Heart left ventricle (tissue), 16 donors: ENCODE results near the gene ZNF791. TPM values are rescaled to one million over a fixed set of nuclear protein-coding genes. Genes with fewer than 3 reads are reported as not detected.
"Not testable (repeated sequence)": the region's sequence is repeated elsewhere in the genome, so short reads cannot be mapped to it uniquely, and the experiment has no call there.

Experiments used
- ATAC-seq, 4 donors: fragments of 200-7000 bp; cut with Tn5 transposase; one replicate each; pipeline ENCODE4 v1.9.1; 2020 to 2022; ENCODE audit warnings: moderate library complexity in 4 of 4, mild to moderate bottlenecking in 3 of 4, moderate number of reproducible peaks in 1 of 4
- DNase-seq, 5 donors: peaks; one replicate each; pipeline ENCODE4 v3.0.0-alpha.2; 2020
- H3K27ac ChIP-seq, 12 donors: fragments of 200-600 bp; sonication (generic) in 4 of 12; one replicate each; pipeline versions ENCODE4 v1.5.0 to v1.8.0; 2016 to 2022; ENCODE audit warnings: mild to moderate bottlenecking in 2 of 12
- H3K27me3 ChIP-seq, 9 donors: fragments of 200-600 bp; sonication (generic) in 2 of 9; one replicate each; pipeline versions ENCODE4 v1.5.1 to v1.8.0; 2016 to 2022; ENCODE audit warnings: mild to moderate bottlenecking in 3 of 9
- H3K36me3 ChIP-seq, 9 donors: fragments of 200-600 bp; sonication (generic) in 2 of 9; one replicate each; pipeline versions ENCODE4 v1.5.0 to v1.8.0; 2018 to 2022; ENCODE audit warnings: mild to moderate bottlenecking in 2 of 9
- H3K4me1 ChIP-seq, 12 donors: fragments of 200-600 bp; sonication (generic) in 4 of 12; one replicate each; pipeline versions ENCODE4 v1.5.0 to v1.8.0; 2016 to 2022; ENCODE audit warnings: mild to moderate bottlenecking in 3 of 12
- H3K4me3 ChIP-seq, 12 donors: fragments of 200-600 bp; sonication (generic) in 4 of 12; one replicate each; pipeline versions ENCODE4 v1.5.0 to v1.8.0; 2017 to 2022; ENCODE audit warnings: mild to moderate bottlenecking in 9 of 12, moderate library complexity in 4 of 12
- H3K9me3 ChIP-seq, 12 donors: fragments of 200-600 bp; sonication (generic) in 4 of 12; one replicate each; pipeline versions ENCODE4 v1.5.0 to v1.8.0; 2016 to 2022; ENCODE audit warnings: mild to moderate bottlenecking in 1 of 12
- POLR2A ChIP-seq, 2 donors: fragments of 450-650 bp; IDR thresholded peaks; one replicate each; pipeline ENCODE4 v1.6.1; 2017; ENCODE audit warnings: antibody characterized with exemption in 2 of 2, mild to moderate bottlenecking in 2 of 2, moderate library complexity in 2 of 2
- WGBS, 4 donors: extraction: QIAGEN DNeasy Blood & Tissue Kit in 2 of 4; methylation state at CpG; one replicate each; pipeline versions ENCODE4 v1.1.5 to v1.1.7; 2013 to 2018; 5-methylcytosine and 5-hydroxymethylcytosine counted together
- intact Hi-C, 10 donors: fragments of 100-400 bp; cut with DNase I; formaldehyde crosslinking; loops; one replicate each; pipeline versions ENCODE4 v1.11.1 to v1.14.2; 2022
- polyA plus RNA-seq, 2 donors: library from polyadenylated mRNA; stranded (reverse); fragments of 200-250 nt; gene quantifications; one replicate each; pipeline ENCODE4 v1.2.3, GENCODE V29; 2013
- total RNA-seq, 9 donors: library from RNA; depleted of rRNA in 2 of 9; stranded (reverse); fragments of >200 nt in 2 of 9; fragmentation: NEBNext Ultra II Directional in 3 of 9; extraction: Animal tissue kit (Norgen Biotek cat#: 25700) in 3 of 9; gene quantifications; one replicate each; pipeline versions ENCODE4 v1.1.0 to v1.2.4, GENCODE V29; 2016 to 2023
- TF ChIP-seq, protein P1 (sequence below), 12 donors: fragments of 200-600 bp; sonication (generic) in 4 of 12; IDR thresholded peaks; one replicate each; pipeline versions ENCODE4 v1.5.0 to v1.8.0; 2018 to 2022; ENCODE audit warnings: antibody characterized with exemption in 12 of 12, mild to moderate bottlenecking in 5 of 12
- donor health status: ischemic (EF 13 %, LVEDD 7.1; RV severe dilation, severe dysfunction).
- donor health status: healthy with polysubstance abuse.
- donor health status: DM: no; HTN: yes; CAD: no.
- donor health status: DM: no; HTN: no; CAD: no.
- donor health status: ischemic (EF 25% LVEDD 6.9; RV normal size, moderate dysfunction).
- donor health status: ischemic (EF 25% LVEDD 5.7; RV mildly dilated, moderate dysfunction).
- donor health status: healthy.
- donor health status: DM: yes; HTN: yes; CAD: no.
- donor health status: ischemic (EF 35%, LVEDD 5.7; RV mildly dilated, moderate dysfunction).
- donor health status: nonischemic (EF 11% LVEDD 7.7; RV severe dilation, severe dysfunction).
- donor health status: DM: yes; HTN: yes; CAD: no.
- donor health status: PGD.
- donor health status: ischemic (EF 29% LVEDD 5.4; RV normal size, mild dysfunction).
- donor health status: nonischemic (EF 23%, LVEDD 6.1; RV moderate dilation, normal function).

The ZNF791 gene
- total and polyA plus RNA-seq, 11 donors: 6.1 to 22.6 (median 12.2) TPM

DNA sequence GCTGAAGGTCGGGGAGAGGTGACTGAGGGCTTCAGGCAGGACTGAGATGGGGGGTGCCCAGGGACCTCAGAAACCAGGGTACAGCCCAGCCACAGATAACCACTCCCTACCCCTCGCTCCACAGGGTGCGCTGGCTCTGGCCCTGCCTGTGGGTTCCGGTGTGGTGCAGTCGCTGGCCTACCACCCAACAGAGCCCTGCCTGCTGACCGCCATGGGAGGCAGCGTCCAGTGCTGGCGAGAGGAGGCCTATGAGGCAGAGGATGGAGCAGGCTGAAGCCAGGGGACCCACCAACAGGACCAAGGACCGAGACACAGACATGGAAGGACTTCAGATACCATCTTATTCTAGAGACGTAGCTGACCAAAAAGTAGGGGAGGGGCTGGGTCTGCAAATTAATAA is 64.7 kb downstream of the ZNF791 start:
- no peak for ATAC-seq
- 87 to 95% (median 92%) methylated on average over 10 of the region's 10 CpGs for WGBS, 4 donors
- Histone ChIP-seq H3K27me3 (no peaks in the 10 kb centered on the region), H3K27ac (no peak overlapping the region), H3K9me3 (no peaks in the 10 kb centered on the region), H3K36me3 (peaks cover 0 to 88% (median 78%) of the 10 kb centered on the region in 9 donors), H3K4me1 (peaks cover 2 to 15% (median 8%) of the 10 kb centered on the region in 12 donors), H3K4me3 (no peak overlapping the region)
- TF ChIP-seq, protein P1, sequence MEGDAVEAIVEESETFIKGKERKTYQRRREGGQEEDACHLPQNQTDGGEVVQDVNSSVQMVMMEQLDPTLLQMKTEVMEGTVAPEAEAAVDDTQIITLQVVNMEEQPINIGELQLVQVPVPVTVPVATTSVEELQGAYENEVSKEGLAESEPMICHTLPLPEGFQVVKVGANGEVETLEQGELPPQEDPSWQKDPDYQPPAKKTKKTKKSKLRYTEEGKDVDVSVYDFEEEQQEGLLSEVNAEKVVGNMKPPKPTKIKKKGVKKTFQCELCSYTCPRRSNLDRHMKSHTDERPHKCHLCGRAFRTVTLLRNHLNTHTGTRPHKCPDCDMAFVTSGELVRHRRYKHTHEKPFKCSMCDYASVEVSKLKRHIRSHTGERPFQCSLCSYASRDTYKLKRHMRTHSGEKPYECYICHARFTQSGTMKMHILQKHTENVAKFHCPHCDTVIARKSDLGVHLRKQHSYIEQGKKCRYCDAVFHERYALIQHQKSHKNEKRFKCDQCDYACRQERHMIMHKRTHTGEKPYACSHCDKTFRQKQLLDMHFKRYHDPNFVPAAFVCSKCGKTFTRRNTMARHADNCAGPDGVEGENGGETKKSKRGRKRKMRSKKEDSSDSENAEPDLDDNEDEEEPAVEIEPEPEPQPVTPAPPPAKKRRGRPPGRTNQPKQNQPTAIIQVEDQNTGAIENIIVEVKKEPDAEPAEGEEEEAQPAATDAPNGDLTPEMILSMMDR (IDR thresholded peaks at IDR 0.05): no peak
- TF ChIP-seq POLR2A (IDR thresholded peaks at IDR 0.05): no peak
- intact Hi-C loops: loop anchor here in 4 of 10 donors (5.0 to 10.0 kb wide), 3 partner anchors 113 to 172 kb away; no protein-coding TSS in a partner anchor
- no peak for DNase-seq

GRCh38 chr19:12675940-12676339 is 65.2 kb downstream of the ZNF791 start:
- 77 to 92% (median 91%) methylated on average over 9 to 15 of the region's 15 CpGs for WGBS, 4 donors
- Histone ChIP-seq H3K4me3 (no peak overlapping the region), H3K27ac (no peak overlapping the region), H3K4me1 (peaks cover 0 to 16% (median 7%) of the 10 kb centered on the region in 12 donors), H3K9me3 (no peaks in the 10 kb centered on the region), H3K36me3 (peaks cover 0 to 88% (median 78%) of the 10 kb centered on the region in 9 donors), H3K27me3 (no peaks in the 10 kb centered on the region)
- intact Hi-C loops: loop anchor here in 4 of 10 donors (5.0 to 10.0 kb wide), 3 partner anchors 114 to 171 kb away; no protein-coding TSS in a partner anchor
- ATAC-seq (peak in 1 of 4 donors; percentile 7), DNase-seq (no peak)
- no peak for TF ChIP-seq POLR2A (IDR thresholded peaks at IDR 0.05)
- TF ChIP-seq, protein P1 (IDR thresholded peaks at IDR 0.05): no peak

DNA sequence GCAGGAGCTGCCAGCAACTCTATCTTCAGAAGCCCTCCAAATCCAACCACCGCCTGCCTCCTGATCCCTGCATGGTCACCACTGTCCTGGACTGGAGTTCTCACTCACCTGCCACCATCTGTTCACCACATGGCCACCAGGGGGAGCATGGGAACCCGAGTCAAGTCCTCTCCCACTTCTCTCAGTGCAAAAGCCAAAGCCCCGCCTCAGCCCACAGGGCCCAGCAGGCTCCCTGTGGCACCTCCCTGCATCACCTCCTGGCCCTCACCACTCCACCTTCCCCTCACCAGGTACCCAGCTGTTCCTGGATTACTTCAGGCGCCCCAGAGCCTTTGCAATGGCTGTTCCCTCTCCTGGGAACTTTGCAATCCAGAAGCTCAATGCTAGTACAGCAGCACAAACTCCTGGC is 65.7 kb downstream of the ZNF791 start:
- Histone ChIP-seq H3K27me3 (no peaks in the 10 kb centered on the region), H3K27ac (no peak overlapping the region), H3K36me3 (peaks cover 0 to 88% (median 78%) of the 10 kb centered on the region in 9 donors), H3K4me1 (peaks cover 0 to 19% (median 8%) of the 10 kb centered on the region in 12 donors), H3K9me3 (no peaks in the 10 kb centered on the region), H3K4me3 (no peak overlapping the region)
- intact Hi-C loops: loop anchor here in 4 of 10 donors (5.0 to 10.0 kb wide), 3 partner anchors 114 to 171 kb away; no protein-coding TSS in a partner anchor
- 19 to 37% (median 28%) methylated on average over 4 of the region's 4 CpGs for WGBS, 4 donors
- TF ChIP-seq, protein P1 (IDR thresholded peaks at IDR 0.05): peak; percentile 67 to 85 (median 80)
- TF ChIP-seq POLR2A (IDR thresholded peaks at IDR 0.05): no peak
- DNase-seq (peak; percentile 73 to 88 (median 82)), ATAC-seq (peak in 3 of 4 donors; percentile 38 to 51 (median 44))

GRCh38 chr19:12676928-12677327 is 66.2 kb downstream of the ZNF791 start:
- Histone ChIP-seq H3K27me3 (no peaks in the 10 kb centered on the region), H3K9me3 (no peaks in the 10 kb centered on the region), H3K27ac (no peak overlapping the region), H3K4me3 (no peak overlapping the region), H3K36me3 (peaks cover 0 to 83% (median 76%) of the 10 kb centered on the region in 9 donors), H3K4me1 (peaks cover 0 to 19% (median 7%) of the 10 kb centered on the region in 12 donors)
- DNase-seq (no peak), ATAC-seq (no peak)
- 75 to 89% (median 89%) methylated on average over 6 to 12 of the region's 12 CpGs for WGBS, 4 donors
- intact Hi-C loops: loop anchor here in 4 of 10 donors (5.0 to 10.0 kb wide), 3 partner anchors 115 to 170 kb away; no protein-coding TSS in a partner anchor
- TF ChIP-seq POLR2A (IDR thresholded peaks at IDR 0.05): no peak
- TF ChIP-seq, protein P1 (IDR thresholded peaks at IDR 0.05): no peak

GRCh38 chr19:12678039-12678438 is 67.3 kb downstream of the ZNF791 start:
- H3K27me3 ChIP-seq, H3K4me3 ChIP-seq, H3K27ac ChIP-seq, H3K9me3 ChIP-seq, ATAC-seq, DNase-seq: not testable (repeated sequence)
- intact Hi-C loops: loop anchor here in 4 of 10 donors (5.0 to 10.0 kb wide), 3 partner anchors 116 to 169 kb away; no protein-coding TSS in a partner anchor
- 91 to 94% (median 92%) methylated on average over 5 of the region's 5 CpGs for WGBS, 4 donors
- H3K36me3 ChIP-seq: peaks cover 0 to 71% (median 69%) of the 10 kb centered on the region in 9 donors
- H3K4me1 ChIP-seq: peaks cover 0 to 23% (median 8%) of the 10 kb centered on the region in 12 donors
